HFF-Myc (cell line): Measurements from ENCODE around the gene SIRPB2.

Experiments
- DNase-seq: peaks from one replicate; pipeline ENCODE4 v3.0.0-alpha.2; 2011; ENCODE audit warnings: low read depth; ENCODE audit errors: extremely low read depth
- H3K4me3 ChIP-seq: replicated peaks from 2 replicates; pipeline ENCODE4 v1.5.1; 2011; ENCODE audit warnings: low read depth, mild to moderate bottlenecking, control low read depth, low read length
- TF ChIP-seq, protein P1 (sequence below): IDR thresholded peaks from 2 replicates; pipeline ENCODE4 v1.5.1; 2012; ENCODE audit warnings: mild to moderate bottlenecking, low read depth, low read length, control low read depth; ENCODE audit errors: missing control alignments

Gene SIRPB2

DNA sequence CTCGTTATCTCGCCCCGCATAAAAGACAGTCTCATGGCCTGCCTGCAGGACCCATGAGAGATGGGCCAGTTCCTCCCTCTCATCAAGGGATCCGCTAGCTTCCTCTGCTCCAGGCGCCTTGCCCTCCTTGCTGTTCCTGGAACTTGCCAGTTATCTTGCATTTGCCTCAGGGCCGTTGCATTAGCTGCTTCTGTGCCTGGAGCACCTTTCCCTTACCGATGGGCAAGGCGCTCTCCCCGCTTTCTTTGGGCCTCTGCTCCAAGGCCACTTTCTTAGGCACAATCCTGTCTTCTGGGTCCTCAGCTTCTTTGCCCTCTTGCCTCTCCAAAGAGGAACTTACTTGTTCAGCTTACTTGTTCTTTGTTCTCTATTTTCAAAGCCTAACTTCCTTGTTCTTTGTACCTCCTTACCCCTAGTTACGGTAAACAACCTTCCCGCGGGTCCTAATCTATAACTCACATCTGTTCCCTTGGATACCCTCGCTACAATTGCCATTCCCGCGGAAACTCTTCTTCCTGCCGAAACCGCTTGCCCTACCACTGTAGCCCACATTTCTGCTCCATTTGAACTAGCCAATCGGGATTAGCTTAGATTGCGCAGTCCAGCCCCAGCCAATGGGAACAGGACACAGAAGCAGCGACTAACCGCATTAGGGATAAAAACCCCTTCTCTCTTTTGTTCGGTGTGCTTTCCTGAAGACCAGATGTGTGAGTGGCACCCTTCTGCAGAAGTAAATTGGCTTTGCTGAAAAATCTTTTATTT lies 23.7 kb downstream of the SIRPB2 start:
- DNase-seq: no peak
- H3K4me3 ChIP-seq: no peak overlapping the region; the same call in 1 of the 2 replicates
- TF ChIP-seq, protein P1, sequence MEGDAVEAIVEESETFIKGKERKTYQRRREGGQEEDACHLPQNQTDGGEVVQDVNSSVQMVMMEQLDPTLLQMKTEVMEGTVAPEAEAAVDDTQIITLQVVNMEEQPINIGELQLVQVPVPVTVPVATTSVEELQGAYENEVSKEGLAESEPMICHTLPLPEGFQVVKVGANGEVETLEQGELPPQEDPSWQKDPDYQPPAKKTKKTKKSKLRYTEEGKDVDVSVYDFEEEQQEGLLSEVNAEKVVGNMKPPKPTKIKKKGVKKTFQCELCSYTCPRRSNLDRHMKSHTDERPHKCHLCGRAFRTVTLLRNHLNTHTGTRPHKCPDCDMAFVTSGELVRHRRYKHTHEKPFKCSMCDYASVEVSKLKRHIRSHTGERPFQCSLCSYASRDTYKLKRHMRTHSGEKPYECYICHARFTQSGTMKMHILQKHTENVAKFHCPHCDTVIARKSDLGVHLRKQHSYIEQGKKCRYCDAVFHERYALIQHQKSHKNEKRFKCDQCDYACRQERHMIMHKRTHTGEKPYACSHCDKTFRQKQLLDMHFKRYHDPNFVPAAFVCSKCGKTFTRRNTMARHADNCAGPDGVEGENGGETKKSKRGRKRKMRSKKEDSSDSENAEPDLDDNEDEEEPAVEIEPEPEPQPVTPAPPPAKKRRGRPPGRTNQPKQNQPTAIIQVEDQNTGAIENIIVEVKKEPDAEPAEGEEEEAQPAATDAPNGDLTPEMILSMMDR: no peak

DNA sequence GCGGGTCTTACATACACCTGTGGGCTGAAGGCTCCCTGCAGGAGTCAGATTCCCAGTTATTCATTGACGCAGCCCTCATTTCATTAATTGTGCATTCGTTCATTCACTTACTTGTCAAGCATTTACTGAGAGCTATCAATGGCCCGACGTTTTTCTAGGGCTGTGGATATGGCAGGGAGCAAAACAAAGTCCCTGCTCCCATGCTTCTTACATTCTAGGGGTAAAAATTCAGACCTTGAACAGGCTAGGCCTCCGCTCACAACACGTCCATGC lies 24.2 kb downstream of the SIRPB2 start:
- TF ChIP-seq, protein P1: no peak
- peak overlapping the region; percentile 18 for H3K4me3 ChIP-seq
- DNase-seq: no peak

DNA sequence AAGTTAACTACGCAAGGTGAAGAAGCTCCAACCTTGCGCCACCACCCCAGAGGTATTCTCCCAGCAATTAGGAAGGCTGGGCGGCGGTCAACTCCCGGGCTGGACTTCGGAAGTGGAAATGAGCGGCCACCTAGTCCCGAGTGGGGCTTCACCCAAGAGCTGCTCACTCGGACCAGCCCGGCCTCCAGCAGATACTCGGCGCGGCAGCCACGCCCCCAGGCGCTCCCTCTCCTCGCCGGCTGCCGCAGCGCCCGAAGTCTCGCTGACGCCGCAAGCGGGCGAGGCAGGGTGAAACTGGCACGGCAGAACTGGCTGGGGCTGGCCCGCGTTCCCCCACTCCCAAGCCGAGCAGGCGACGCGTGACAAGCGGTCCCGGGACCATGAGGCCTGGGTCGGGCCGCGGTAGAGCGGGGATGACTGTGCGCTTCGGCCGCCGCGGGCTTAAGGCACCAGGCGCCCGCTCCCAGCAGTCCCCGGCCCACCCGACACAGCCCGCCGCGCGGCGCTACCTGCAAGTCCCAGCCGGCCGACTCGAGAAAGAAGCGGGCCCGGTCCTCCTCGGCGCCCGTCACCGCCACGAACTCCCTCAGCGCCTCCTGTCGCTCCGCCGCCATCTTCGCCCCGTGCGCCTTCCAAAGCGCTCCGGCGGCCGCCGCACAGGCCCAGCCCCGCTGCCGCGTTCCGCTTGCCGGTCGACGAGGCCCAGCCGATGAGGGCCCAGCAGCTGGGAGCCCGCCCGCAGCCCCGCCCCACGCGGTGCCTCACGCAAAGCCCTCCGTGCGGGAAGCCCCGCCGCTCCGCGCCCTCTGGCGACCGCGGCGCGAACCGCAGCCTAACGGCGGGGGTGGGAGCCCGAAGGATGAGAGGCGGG lies 24.8 kb downstream of the SIRPB2 start, which contains the start of gene NSFL1C:
Gene NSFL1C, minus strand, starts transcription at position 639 of the 871 bp plus-strand sequence. Its CDS starts 25 bp downstream, at position 614.
- peak; percentile 69 for DNase-seq
- TF ChIP-seq, protein P1: peak; percentile 78
- H3K4me3 ChIP-seq: peak within 1 kb of the TSS; percentile 89

DNA sequence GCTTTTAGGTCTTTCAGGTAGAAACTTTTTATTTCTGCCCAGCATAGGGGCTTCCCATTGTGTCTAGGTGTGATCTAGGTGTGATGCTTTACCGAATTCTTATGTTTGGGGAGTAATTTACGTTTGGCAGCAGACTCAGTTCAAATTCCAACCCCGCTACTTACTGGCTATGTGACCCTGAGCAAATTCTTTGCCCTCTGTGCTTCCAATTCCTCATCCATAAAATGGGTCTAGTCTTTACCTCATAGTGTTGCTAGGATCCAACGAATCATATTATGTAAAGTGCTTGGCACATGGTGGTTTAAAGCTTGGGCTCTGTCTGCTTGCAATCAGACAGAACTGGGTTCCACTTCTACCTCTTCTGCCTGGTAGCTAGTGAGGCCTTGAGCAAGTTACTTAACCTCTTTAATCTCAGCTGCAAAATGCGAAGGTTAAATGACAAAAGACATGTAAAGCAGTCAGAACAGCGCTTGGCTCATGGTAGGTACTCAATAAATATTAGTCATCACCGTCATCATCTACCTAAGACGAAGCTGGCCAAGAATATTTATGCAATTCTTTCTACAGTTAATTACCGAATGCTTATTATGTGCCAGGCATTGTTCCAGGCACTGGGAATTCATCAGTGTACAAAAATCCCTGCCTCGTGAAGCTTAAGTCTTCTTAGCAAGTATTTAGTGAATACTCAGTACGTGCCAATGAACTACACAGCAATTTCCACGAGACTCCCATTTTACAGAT lies 25.6 kb downstream of the SIRPB2 start:
- no peak for DNase-seq
- H3K4me3 ChIP-seq: peak overlapping the region; percentile 89
- TF ChIP-seq, protein P1: no peak

DNA sequence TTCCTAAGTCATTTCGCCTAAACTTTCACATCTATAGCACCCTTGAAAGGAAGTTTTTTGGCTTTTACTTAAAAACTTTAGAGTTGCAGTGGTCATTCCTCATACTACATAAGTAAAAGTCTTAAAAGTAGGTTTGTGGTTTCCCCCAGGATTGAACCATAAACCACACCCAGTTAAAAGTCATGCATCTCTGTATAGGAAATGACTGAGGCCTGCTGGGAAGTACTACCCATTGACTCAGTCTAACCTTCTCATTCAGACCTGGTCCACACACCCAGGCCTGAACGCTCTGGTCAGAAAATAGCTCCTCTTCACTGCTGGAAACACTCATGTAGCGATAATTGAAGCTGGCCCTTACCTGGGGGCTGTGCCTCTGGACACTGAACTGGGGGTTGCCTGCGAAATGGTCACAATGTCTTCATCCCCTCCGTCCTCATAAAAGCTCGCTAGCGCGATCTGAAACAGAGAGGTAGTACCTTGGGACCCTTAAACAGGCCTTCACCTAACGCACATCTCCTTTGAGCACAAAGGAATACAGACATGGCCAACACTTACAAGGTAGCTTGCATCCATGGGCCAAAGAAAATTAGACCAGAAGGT lies 27.1 kb downstream of the SIRPB2 start:
- no peak for DNase-seq
- H3K4me3 ChIP-seq: no peak overlapping the region
- TF ChIP-seq, protein P1: no peak

DNA sequence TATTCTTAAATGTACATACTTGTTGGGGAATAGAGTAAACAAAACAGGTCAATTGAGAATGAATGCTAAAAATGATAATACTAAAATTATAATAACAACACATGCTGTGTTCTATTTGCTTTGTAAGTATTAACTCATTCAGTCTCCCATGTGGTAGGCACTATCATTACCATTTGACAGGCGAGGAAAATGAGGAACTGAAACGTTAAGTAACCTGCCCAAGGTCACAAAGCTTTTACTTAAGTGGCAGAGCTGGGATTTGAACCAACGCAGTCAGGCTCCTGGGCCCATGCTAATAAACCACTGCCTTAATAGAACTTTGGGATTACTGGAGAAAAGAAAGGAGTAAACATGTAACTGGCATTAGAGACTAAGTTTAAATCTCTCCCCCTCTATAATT lies 28.4 kb downstream of the SIRPB2 start:
- TF ChIP-seq, protein P1: no peak
- H3K4me3 ChIP-seq: no peak overlapping the region
- DNase-seq: no peak
